ENCODE results near the gene ZNF107.

Gene ZNF107

DNA sequence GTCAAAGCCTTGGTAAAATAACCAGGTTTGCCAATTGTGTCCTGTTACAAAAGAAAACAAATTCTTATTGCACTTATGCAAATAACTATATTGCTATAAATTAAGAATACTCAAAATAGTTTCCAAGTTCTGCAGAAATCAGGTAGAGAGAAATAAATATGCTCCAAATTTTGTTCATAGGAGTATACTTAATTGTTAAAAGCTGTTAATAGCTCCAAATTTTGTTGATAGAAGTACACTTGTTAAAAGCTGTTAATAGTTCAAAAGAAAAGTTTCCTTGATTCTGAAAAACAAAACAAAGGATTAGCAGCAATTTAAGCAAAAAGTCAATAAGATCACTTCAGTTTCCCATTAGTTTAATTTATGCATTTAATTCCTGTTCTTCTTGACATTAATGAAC lies 81.9 kb downstream of the ZNF107 start:
- in situ Hi-C loops (cut with MboI; ENCODE audit: low sequenced_read_pairs, unreplicated experiment), result no loop called here
- DNase-seq (ENCODE audit: low spot score), result no peak
- TF ChIP-seq, protein P1, sequence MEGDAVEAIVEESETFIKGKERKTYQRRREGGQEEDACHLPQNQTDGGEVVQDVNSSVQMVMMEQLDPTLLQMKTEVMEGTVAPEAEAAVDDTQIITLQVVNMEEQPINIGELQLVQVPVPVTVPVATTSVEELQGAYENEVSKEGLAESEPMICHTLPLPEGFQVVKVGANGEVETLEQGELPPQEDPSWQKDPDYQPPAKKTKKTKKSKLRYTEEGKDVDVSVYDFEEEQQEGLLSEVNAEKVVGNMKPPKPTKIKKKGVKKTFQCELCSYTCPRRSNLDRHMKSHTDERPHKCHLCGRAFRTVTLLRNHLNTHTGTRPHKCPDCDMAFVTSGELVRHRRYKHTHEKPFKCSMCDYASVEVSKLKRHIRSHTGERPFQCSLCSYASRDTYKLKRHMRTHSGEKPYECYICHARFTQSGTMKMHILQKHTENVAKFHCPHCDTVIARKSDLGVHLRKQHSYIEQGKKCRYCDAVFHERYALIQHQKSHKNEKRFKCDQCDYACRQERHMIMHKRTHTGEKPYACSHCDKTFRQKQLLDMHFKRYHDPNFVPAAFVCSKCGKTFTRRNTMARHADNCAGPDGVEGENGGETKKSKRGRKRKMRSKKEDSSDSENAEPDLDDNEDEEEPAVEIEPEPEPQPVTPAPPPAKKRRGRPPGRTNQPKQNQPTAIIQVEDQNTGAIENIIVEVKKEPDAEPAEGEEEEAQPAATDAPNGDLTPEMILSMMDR (IDR thresholded peaks at IDR 0.05; ENCODE audit: borderline replicate concordance, control extremely low read depth, extremely low read depth, insufficient read depth, missing control alignments), result no peak

DNA sequence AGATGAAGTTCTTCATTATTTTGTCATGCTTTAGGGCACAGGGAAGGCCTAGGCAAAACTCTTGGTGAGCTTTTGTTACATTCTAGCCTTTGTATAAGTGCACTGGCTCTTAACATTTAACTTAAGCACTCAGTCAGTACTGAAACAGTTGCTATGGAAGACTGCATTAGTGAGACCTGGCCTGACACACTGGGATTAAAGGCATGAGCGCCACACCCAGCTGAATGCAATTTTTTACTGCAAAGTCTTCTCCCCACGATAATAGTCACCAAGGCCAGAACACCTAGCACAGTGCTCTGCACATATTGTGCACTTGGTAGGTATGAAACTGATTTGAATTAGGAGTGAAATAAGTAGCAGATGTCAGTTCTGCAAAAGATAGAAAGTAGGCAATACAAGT lies 87.1 kb downstream of the ZNF107 start:
- in situ Hi-C loops (cut with MboI; ENCODE audit: low sequenced_read_pairs, unreplicated experiment), result no loop called here
- no peak for DNase-seq (ENCODE audit: low spot score)
- TF ChIP-seq, protein P1 (IDR thresholded peaks at IDR 0.05; ENCODE audit: borderline replicate concordance, control extremely low read depth, extremely low read depth, insufficient read depth, missing control alignments), result no peak

DNA sequence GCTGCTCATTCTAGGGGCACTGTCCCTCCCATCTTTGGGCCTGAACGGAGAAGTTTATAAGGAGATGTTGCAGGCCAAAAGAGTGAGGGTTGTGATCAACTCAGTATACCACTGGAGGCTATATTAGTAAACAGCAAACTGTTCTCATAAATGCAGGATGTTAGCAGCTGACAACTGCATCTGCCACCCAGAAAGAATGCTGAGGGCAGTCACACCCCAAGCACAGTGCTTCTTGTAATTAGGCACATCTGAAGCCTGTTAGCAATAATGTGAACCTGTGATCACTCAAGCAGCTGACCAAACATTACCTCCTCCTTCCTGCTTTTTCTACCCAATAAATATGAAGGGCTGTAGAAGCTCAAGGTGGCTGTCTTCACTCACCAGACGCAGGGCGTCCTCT lies 89.9 kb downstream of the ZNF107 start:
- TF ChIP-seq, protein P1 (IDR thresholded peaks at IDR 0.05; ENCODE audit: borderline replicate concordance, control extremely low read depth, extremely low read depth, insufficient read depth, missing control alignments), result no peak

DNA sequence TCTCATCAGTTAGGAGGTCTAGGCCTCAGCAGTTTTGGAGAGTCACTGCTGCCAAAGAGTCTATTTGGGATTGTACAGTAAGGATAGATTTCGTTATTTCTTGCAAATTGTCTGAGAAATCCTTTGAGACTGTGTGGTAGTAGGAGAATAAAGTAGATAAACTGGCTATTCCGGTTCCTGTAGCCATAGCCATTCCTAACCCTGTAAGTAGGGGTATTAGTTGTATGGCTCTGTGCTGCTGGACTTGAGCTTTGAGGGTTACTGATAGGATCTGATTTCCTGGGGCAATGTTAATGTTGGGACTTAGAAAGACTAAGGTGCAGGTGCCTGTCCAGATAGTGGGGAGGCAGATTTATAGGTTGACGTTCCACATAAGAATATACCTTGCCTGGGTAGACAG lies 92.2 kb downstream of the ZNF107 start:
- in situ Hi-C loops (cut with MboI; ENCODE audit: low sequenced_read_pairs, unreplicated experiment), result no loop called here
- DNase-seq (ENCODE audit: low spot score), result no peak

More for the DNA sequence above, 89.9 kb downstream of the ZNF107 start:
- in situ Hi-C loops (cut with MboI; ENCODE audit: low sequenced_read_pairs, unreplicated experiment), result no loop called here
- no peak for DNase-seq (ENCODE audit: low spot score)

More for the DNA sequence above, 92.2 kb downstream of the ZNF107 start:
- TF ChIP-seq, protein P1 (IDR thresholded peaks at IDR 0.05; ENCODE audit: borderline replicate concordance, control extremely low read depth, extremely low read depth, insufficient read depth, missing control alignments), result no peak

All from GM13976 (cell line).